D721Med (cell line): ENCODE data around the gene ST6GALNAC3.

Source experiments
- DNase-seq: peaks from one replicate; pipeline ENCODE4 v3.0.0; 2011; ENCODE audit warnings: low spot score; ENCODE audit not compliant: insufficient read length
- FAIRE-seq: peaks from 2 replicates; lab custom pipeline; 2011; peaks lifted over from hg19 to GRCh38; lab: Jason Lieb, UNC
- TF ChIP-seq, protein P1 (sequence below): IDR thresholded peaks from 2 replicates; pipeline ENCODE4 v1.5.1; 2012; ENCODE audit warnings: mild to moderate bottlenecking, control low read depth; ENCODE audit not compliant: insufficient read depth; ENCODE audit errors: missing control alignments

Gene ST6GALNAC3

DNA sequence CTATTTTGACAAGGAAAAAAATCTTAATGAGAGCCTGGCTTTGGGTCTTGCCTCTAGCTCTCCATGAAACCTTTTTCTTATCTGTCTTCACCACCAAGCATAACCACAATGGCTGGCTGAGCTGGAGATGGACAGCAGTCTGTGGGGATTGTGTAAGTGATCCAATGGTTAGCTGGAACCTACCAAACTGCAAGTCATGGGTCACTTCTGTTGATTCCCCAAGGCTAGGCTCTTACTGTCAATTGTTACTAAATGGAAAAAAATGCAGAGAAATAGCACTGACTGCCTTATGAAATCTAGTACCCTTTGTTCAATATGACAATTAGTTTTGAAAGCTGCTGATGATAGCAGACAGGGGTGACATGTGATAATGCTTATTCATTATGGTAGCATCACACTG lies 359.0 kb downstream of the ST6GALNAC3 start:
- DNase-seq (no peak), FAIRE-seq (no peak)
- TF ChIP-seq, protein P1, sequence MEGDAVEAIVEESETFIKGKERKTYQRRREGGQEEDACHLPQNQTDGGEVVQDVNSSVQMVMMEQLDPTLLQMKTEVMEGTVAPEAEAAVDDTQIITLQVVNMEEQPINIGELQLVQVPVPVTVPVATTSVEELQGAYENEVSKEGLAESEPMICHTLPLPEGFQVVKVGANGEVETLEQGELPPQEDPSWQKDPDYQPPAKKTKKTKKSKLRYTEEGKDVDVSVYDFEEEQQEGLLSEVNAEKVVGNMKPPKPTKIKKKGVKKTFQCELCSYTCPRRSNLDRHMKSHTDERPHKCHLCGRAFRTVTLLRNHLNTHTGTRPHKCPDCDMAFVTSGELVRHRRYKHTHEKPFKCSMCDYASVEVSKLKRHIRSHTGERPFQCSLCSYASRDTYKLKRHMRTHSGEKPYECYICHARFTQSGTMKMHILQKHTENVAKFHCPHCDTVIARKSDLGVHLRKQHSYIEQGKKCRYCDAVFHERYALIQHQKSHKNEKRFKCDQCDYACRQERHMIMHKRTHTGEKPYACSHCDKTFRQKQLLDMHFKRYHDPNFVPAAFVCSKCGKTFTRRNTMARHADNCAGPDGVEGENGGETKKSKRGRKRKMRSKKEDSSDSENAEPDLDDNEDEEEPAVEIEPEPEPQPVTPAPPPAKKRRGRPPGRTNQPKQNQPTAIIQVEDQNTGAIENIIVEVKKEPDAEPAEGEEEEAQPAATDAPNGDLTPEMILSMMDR = no peak

DNA sequence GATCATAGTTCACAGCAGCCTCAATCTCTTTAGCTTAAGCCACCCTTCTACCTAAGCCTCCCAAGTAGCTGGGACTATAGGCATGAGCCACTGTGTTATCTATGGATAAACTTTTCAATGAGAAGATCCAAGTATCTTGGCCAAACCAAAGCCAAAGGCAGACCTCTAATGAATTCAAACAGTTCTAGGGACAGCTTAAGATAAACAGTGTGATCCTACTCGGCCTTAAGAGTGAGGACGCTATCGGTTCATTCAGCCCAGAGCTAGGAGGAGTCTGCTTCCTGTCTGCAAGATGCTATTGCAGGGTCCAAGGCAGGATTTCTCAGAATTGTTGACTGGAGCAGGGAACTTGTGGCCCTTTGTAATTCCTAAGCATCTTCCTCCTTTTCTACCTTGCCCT lies 368.7 kb downstream of the ST6GALNAC3 start:
- TF ChIP-seq, protein P1 = no peak
- FAIRE-seq = no peak

GRCh38 chr1:76444773-76445172 lies 370.2 kb downstream of the ST6GALNAC3 start:
- TF ChIP-seq, protein P1 = no peak
- FAIRE-seq (no peak), DNase-seq (no peak)

More for the DNA sequence above, 368.7 kb downstream of the ST6GALNAC3 start:
- DNase-seq = no peak

- TF ChIP-seq, protein P1 = no peak
- DNase-seq (no peak), FAIRE-seq (no peak)
Measured at GRCh38 chr1:76450229-76450628, 375.7 kb downstream of the ST6GALNAC3 start.

- FAIRE-seq = no peak
- TF ChIP-seq, protein P1 = no peak
- DNase-seq = no peak
Measured at GRCh38 chr1:76463278-76463677, 388.7 kb downstream of the ST6GALNAC3 start.

DNA sequence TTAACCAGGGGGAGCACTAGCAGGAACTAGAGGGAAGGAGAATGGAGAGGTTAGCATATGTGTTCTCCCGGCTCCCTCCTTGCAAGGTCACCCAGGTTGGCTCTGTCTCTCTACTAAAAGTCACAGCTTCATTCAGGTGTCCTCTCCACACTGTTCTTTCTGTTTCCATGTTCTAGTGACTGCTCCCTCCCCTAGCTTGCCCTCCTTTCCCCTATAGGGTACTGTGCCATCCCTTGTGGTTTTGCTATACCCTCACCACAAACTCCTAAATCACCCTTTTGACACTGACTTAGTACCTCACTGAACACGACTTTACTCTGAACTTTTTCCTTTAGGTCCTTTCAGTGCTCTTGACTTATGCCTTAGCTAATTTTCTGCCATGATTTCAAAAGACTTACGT lies 389.3 kb downstream of the ST6GALNAC3 start:
- TF ChIP-seq, protein P1 = no peak
- FAIRE-seq (no peak), DNase-seq (no peak)

- FAIRE-seq (no peak), DNase-seq (no peak)
- TF ChIP-seq, protein P1 = no peak
Measured at GRCh38 chr1:76465030-76465429, 390.5 kb downstream of the ST6GALNAC3 start.
